ENCODE results near the gene ABCC6.
"Not testable (repeated sequence)": the region's sequence is repeated elsewhere in the genome, so short reads cannot be mapped to it uniquely, and the experiment has no call there.

Gene ABCC6

DNA sequence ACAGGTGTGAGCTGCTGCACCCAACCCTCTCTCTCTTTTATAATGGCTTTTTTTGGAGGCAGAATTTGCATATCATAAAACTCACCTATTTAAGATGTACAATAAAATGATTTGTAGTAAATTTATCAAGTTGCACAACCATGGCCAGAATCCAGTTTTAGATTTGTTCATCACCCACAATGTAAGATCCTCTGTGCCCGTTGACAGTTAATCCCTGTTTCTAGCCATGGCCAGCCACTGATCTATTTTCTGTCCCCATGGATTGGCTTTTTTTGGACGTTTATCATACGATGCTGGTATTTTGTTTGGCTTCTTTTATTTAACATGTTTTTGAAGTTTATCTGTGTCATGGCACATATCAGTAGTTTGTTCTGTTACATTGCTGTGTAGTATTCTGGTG is 44.4 kb upstream of the ABCC6 start:
- not testable (repeated sequence) for H4K8ac ChIP-seq (ENCODE audit: low read depth, low read length); H3K27me3 ChIP-seq (ENCODE audit: control insufficient read depth in 3 of 3, insufficient read depth in 3 of 3, low read depth in 1 of 3, low read length in 3 of 3); H3K18ac ChIP-seq (ENCODE audit: low read length); H3K36me3 ChIP-seq (replicated peaks in 1 of 2; ENCODE audit: control insufficient read depth in 2 of 2, insufficient read depth in 2 of 2, low read length in 2 of 2); DNase-seq (ENCODE audit: low spot score); H2BK12ac ChIP-seq (ENCODE audit: low read length); H3K4me1 ChIP-seq (ENCODE audit: control insufficient read depth in 2 of 2, insufficient read depth in 1 of 2, low read depth in 1 of 2, low read length in 2 of 2); H3K23ac ChIP-seq (ENCODE audit: low read depth, low read length, poor library complexity); H3K4me3 ChIP-seq (ENCODE audit: low read length in 2 of 2); H2BK15ac ChIP-seq (ENCODE audit: low read length); H3K9ac ChIP-seq (ENCODE audit: low read depth, low read length, poor library complexity); H3K14ac ChIP-seq (ENCODE audit: low read length); H3K4ac ChIP-seq (ENCODE audit: low read length); H2BK120ac ChIP-seq (ENCODE audit: low read depth, low read length); H3K79me1 ChIP-seq (ENCODE audit: low read depth, low read length); H2AK5ac ChIP-seq (ENCODE audit: low read depth, low read length); H3K9me3 ChIP-seq (replicated peaks in 1 of 2; ENCODE audit: control insufficient read depth in 2 of 2, insufficient read depth in 1 of 2, low read depth in 1 of 2, low read length in 2 of 2); H2BK5ac ChIP-seq (ENCODE audit: low read length); H4K91ac ChIP-seq (ENCODE audit: low read depth, low read length, poor library complexity); H2AFZ ChIP-seq (ENCODE audit: low read length); H3K4me2 ChIP-seq (ENCODE audit: insufficient read depth, low read length, poor library complexity, severe bottlenecking); H3K27ac ChIP-seq (replicated peaks; ENCODE audit: low read length)
- no CpG with 5 or more reads among the region's 3 CpGs for WGBS, 2 donors (ENCODE audit: extremely low coverage in 2 of 2, insufficient read length in 2 of 2, insufficient replicate concordance in 1 of 2)

DNA sequence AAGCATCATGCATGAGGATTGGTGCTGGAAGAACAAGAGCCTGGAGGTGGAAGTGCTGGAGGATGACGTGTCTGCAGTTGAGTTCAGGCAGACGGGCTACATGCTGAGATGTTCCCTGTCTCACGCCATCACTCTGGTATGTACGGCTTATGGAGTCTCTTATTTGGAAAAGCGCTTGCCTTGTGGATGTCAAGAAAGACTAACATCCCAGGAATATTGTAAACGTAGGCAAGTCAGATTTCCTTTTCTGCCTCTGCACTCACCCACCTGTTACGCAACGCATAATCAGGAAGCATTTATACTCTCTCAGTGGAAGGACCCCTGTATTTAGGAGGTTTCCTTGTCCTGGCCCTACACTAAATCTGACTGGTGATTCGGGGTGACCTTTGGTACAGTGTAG is 41.8 kb upstream of the ABCC6 start:
- H3K27me3 ChIP-seq (ENCODE audit: control insufficient read depth in 3 of 3, insufficient read depth in 3 of 3, low read depth in 1 of 3, low read length in 3 of 3); H3K18ac ChIP-seq (ENCODE audit: low read length); H3K4me1 ChIP-seq (ENCODE audit: control insufficient read depth in 2 of 2, insufficient read depth in 1 of 2, low read depth in 1 of 2, low read length in 2 of 2); H3K23ac ChIP-seq (ENCODE audit: low read depth, low read length, poor library complexity); H3K36me3 ChIP-seq (replicated peaks in 1 of 2; ENCODE audit: control insufficient read depth in 2 of 2, insufficient read depth in 2 of 2, low read length in 2 of 2); H2BK5ac ChIP-seq (ENCODE audit: low read length); H3K4me3 ChIP-seq (ENCODE audit: low read length in 2 of 2); H3K27ac ChIP-seq (replicated peaks; ENCODE audit: low read length); H3K14ac ChIP-seq (ENCODE audit: low read length); H3K4me2 ChIP-seq (ENCODE audit: insufficient read depth, low read length, poor library complexity, severe bottlenecking); H4K8ac ChIP-seq (ENCODE audit: low read depth, low read length); DNase-seq (ENCODE audit: low spot score); H3K79me1 ChIP-seq (ENCODE audit: low read depth, low read length); H2BK120ac ChIP-seq (ENCODE audit: low read depth, low read length); H2BK12ac ChIP-seq (ENCODE audit: low read length); H2AK5ac ChIP-seq (ENCODE audit: low read depth, low read length); H2BK15ac ChIP-seq (ENCODE audit: low read length); H3K9ac ChIP-seq (ENCODE audit: low read depth, low read length, poor library complexity); H3K9me3 ChIP-seq (replicated peaks in 1 of 2; ENCODE audit: control insufficient read depth in 2 of 2, insufficient read depth in 1 of 2, low read depth in 1 of 2, low read length in 2 of 2); H2AFZ ChIP-seq (ENCODE audit: low read length); H3K4ac ChIP-seq (ENCODE audit: low read length); H4K91ac ChIP-seq (ENCODE audit: low read depth, low read length, poor library complexity): not testable (repeated sequence)
- WGBS, 2 donors (ENCODE audit: extremely low coverage in 2 of 2, insufficient read length in 2 of 2, insufficient replicate concordance in 1 of 2), result no CpG with 5 or more reads among the region's 9 CpGs

DNA sequence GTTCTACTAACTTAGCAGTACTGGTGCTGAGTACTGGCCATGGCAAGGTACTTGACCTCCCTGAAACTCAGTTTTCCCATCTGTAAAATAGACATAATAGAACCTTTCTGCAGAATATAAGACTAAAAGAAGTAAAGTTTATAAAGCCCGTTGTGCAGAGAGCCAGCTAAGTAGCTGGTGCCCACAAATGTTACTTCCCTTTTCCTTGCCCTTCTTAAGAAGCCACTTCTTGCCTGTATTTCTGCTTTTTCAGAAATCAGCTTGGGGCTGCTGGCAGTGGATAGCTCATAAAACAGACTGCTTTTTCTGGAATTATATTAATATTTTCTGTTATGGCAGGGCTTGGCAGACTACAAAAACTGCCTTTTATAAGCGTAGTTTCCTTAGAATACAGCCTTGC is 40.7 kb upstream of the ABCC6 start:
- not testable (repeated sequence) for H3K27ac ChIP-seq (replicated peaks; ENCODE audit: low read length); H2BK5ac ChIP-seq (ENCODE audit: low read length); H3K4me2 ChIP-seq (ENCODE audit: insufficient read depth, low read length, poor library complexity, severe bottlenecking); H2AK5ac ChIP-seq (ENCODE audit: low read depth, low read length); H4K8ac ChIP-seq (ENCODE audit: low read depth, low read length); H3K4me3 ChIP-seq (ENCODE audit: low read length in 2 of 2); H2BK15ac ChIP-seq (ENCODE audit: low read length); H2AFZ ChIP-seq (ENCODE audit: low read length); H3K18ac ChIP-seq (ENCODE audit: low read length); H3K9ac ChIP-seq (ENCODE audit: low read depth, low read length, poor library complexity); H3K23ac ChIP-seq (ENCODE audit: low read depth, low read length, poor library complexity); H3K14ac ChIP-seq (ENCODE audit: low read length); H3K9me3 ChIP-seq (replicated peaks in 1 of 2; ENCODE audit: control insufficient read depth in 2 of 2, insufficient read depth in 1 of 2, low read depth in 1 of 2, low read length in 2 of 2); H3K27me3 ChIP-seq (ENCODE audit: control insufficient read depth in 3 of 3, insufficient read depth in 3 of 3, low read depth in 1 of 3, low read length in 3 of 3); H2BK120ac ChIP-seq (ENCODE audit: low read depth, low read length); H3K79me1 ChIP-seq (ENCODE audit: low read depth, low read length); H2BK12ac ChIP-seq (ENCODE audit: low read length); H4K91ac ChIP-seq (ENCODE audit: low read depth, low read length, poor library complexity); H3K4me1 ChIP-seq (ENCODE audit: control insufficient read depth in 2 of 2, insufficient read depth in 1 of 2, low read depth in 1 of 2, low read length in 2 of 2); DNase-seq (ENCODE audit: low spot score); H3K36me3 ChIP-seq (replicated peaks in 1 of 2; ENCODE audit: control insufficient read depth in 2 of 2, insufficient read depth in 2 of 2, low read length in 2 of 2); H3K4ac ChIP-seq (ENCODE audit: low read length)
- WGBS, 2 donors (ENCODE audit: extremely low coverage in 2 of 2, insufficient read length in 2 of 2, insufficient replicate concordance in 1 of 2), result no CpG with 5 or more reads among the region's 2 CpGs

- H3K4me3 ChIP-seq (ENCODE audit: low read length in 2 of 2); H3K18ac ChIP-seq (ENCODE audit: low read length); H2AFZ ChIP-seq (ENCODE audit: low read length); H3K9ac ChIP-seq (ENCODE audit: low read depth, low read length, poor library complexity); H3K27ac ChIP-seq (replicated peaks; ENCODE audit: low read length); H4K8ac ChIP-seq (ENCODE audit: low read depth, low read length); H3K4me1 ChIP-seq (ENCODE audit: control insufficient read depth in 2 of 2, insufficient read depth in 1 of 2, low read depth in 1 of 2, low read length in 2 of 2); H3K14ac ChIP-seq (ENCODE audit: low read length); H2BK5ac ChIP-seq (ENCODE audit: low read length); H3K4me2 ChIP-seq (ENCODE audit: insufficient read depth, low read length, poor library complexity, severe bottlenecking); H2BK15ac ChIP-seq (ENCODE audit: low read length); H3K27me3 ChIP-seq (ENCODE audit: control insufficient read depth in 3 of 3, insufficient read depth in 3 of 3, low read depth in 1 of 3, low read length in 3 of 3); DNase-seq (ENCODE audit: low spot score); H3K79me1 ChIP-seq (ENCODE audit: low read depth, low read length); H3K36me3 ChIP-seq (replicated peaks in 1 of 2; ENCODE audit: control insufficient read depth in 2 of 2, insufficient read depth in 2 of 2, low read length in 2 of 2); H2BK120ac ChIP-seq (ENCODE audit: low read depth, low read length); H2BK12ac ChIP-seq (ENCODE audit: low read length); H3K9me3 ChIP-seq (replicated peaks in 1 of 2; ENCODE audit: control insufficient read depth in 2 of 2, insufficient read depth in 1 of 2, low read depth in 1 of 2, low read length in 2 of 2); H3K4ac ChIP-seq (ENCODE audit: low read length); H2AK5ac ChIP-seq (ENCODE audit: low read depth, low read length); H3K23ac ChIP-seq (ENCODE audit: low read depth, low read length, poor library complexity); H4K91ac ChIP-seq (ENCODE audit: low read depth, low read length, poor library complexity): not testable (repeated sequence)
- WGBS, 2 donors (ENCODE audit: extremely low coverage in 2 of 2, insufficient read length in 2 of 2, insufficient replicate concordance in 1 of 2), result no CpG with 5 or more reads among the region's 15 CpGs
Observed at GRCh38 chr16:16262954-16263555, 39.8 kb upstream of the ABCC6 start.
